ENCODE results near the gene GDF7. TPM values are rescaled to one million over a fixed set of nuclear protein-coding genes. Genes with fewer than 3 reads are reported as not detected.

Gene GDF7
- total and polyA plus RNA-seq, 2 of the 8 experiments (the other 6 are each of a cell fraction or from before 2014, with no cell fraction given): 0.04 to 0.06 TPM

DNA sequence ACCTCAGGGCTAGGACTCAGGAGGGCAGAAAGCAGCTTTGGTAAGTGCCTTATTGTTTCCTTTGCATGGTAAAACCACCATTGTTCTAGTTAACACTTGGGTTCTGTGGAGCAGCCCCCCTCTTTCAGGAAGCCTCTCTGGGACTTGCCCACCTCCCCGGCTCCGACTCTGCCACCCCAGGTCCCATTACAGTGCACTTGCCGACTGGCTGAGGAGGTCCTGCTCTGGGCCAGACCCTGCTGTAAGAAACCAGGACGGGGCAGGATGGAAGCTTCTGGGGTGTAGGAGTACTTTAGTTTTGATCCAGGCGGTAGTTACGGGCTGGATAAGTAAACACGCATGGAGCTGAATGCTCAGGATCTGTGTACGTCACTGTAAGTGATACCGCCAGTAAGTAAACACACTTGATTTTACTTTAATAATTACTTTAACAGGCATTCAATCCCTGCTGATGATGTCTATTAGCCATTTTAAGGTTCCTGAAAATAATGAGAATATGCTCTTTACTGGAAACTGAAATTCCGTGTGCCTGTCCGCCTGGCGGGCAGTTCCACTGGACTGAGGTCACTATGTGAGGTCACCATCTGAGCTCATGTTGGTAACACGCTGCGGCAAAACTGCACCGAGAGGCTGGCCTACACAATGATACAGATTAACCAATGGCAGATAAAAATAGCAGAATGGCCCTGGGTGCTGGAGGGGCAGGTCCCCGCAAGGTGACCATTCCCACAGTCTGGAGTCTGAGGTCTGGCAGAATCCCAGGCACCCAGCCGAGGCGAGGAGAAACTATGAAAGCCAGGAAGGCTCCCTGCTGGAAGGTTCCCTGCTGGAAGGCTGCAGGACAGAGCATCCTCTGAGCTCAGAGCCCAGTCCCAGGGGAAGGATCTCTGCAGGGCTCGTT lies 41.2 kb upstream of the GDF7 start:
- Histone ChIP-seq H4K5ac (ENCODE audit: insufficient read length, low read depth, low read length) (no peak overlapping the region), H3K9me3 (ENCODE audit: insufficient read depth in 2 of 2, low read depth in 1 of 2, low read length in 1 of 2) (no peaks in the 10 kb centered on the region), H2BK12ac (ENCODE audit: low read depth, low read length) (no peak overlapping the region), H2BK120ac (replicated peaks; ENCODE audit: low read depth, low read length) (no peak overlapping the region), H3K27ac (ENCODE audit: low read depth, low read length) (no peak overlapping the region), H3K18ac (ENCODE audit: extremely low read depth, low read length) (no peak overlapping the region), H4K91ac (replicated peaks; ENCODE audit: insufficient read length, low read length) (no peak overlapping the region), H4K8ac (ENCODE audit: extremely low read depth, insufficient read depth, low read length) (no peak overlapping the region), H3K4me2 (ENCODE audit: insufficient read depth in 1 of 2, low read depth in 2 of 2, low read length in 2 of 2) (no peak overlapping the region), H3K4me3 (ENCODE audit: extremely low read depth in 1 of 4, insufficient read depth in 2 of 4, low read depth in 3 of 4, low read length in 4 of 4) (no peak overlapping the region), H3K56ac (replicated peaks; ENCODE audit: insufficient read length, low read depth, low read length) (no peak overlapping the region), H3K4me1 (replicated peaks in 1 of 4; ENCODE audit: control insufficient read depth in 3 of 4, insufficient read depth in 4 of 4, low read length in 3 of 4) (no peaks in the 10 kb centered on the region), H3K23ac (ENCODE audit: insufficient read length) (no peak overlapping the region), H3K23me2 (ENCODE audit: low read depth, low read length) (no peaks in the 10 kb centered on the region), H3K79me1 (ENCODE audit: low read depth, low read length) (peaks cover 3% of the 10 kb centered on the region), H3K79me2 (ENCODE audit: control insufficient read depth in 1 of 2, insufficient read depth in 2 of 2, low read length in 2 of 2) (no peaks in the 10 kb centered on the region), H3K27me3 (replicated peaks in 1 of 4; ENCODE audit: control insufficient read depth in 3 of 4, extremely low read depth in 1 of 4, insufficient read depth in 3 of 4, low read length in 3 of 4) (no peaks in the 10 kb centered on the region), H3K36me3 (ENCODE audit: control insufficient read depth in 2 of 4, insufficient read depth in 4 of 4, low read length in 3 of 4) (0 out of 8 replicates have a peak, but pooled peaks cover 0 to 2% (median 0%) of the 10 kb centered on the region in 4 experiments), H2BK15ac (ENCODE audit: low read length) (no peak overlapping the region), H3K14ac (ENCODE audit: insufficient read length) (no peak overlapping the region), H2AK5ac (ENCODE audit: low read depth, low read length) (no peak overlapping the region), H4K20me1 (replicated peaks in 1 of 2; ENCODE audit: control insufficient read depth in 1 of 2, insufficient read depth in 2 of 2, low read length in 2 of 2) (no peaks in the 10 kb centered on the region), H3K4ac (replicated peaks; ENCODE audit: insufficient read length, low read depth, low read length) (no peak overlapping the region), H2AFZ (ENCODE audit: low read length) (no peak overlapping the region), H3K9ac (replicated peaks in 1 of 4; ENCODE audit: extremely low read depth in 1 of 4, low read depth in 3 of 4, low read length in 3 of 4) (no peak overlapping the region), H2BK5ac (ENCODE audit: low read depth, low read length) (no peak overlapping the region), H2BK20ac (ENCODE audit: low read length) (no peak overlapping the region)
- DNase-seq (ENCODE audit: low read depth in 1 of 2, low spot score in 2 of 2) (no peak), FAIRE-seq (no peak)
- WGBS, 2 experiments (ENCODE audit: extremely low coverage in 1 of 2, insufficient coverage in 1 of 2, insufficient read length in 1 of 2, insufficient replicate concordance in 2 of 2, low coverage in 1 of 2, low lambda C conversion rate in 2 of 2, missing lambda C conversion rate in 1 of 2): 90% methylated on average over 19 of the region's 19 CpGs; no CpG with 5 or more reads in 1 of the 2 experiments
- ChIA-PET CTCF (ENCODE audit: partially characterized antibody) (interaction anchor here (0.9 to 4.2 kb wide), 10 partner anchors 8 to 215 kb away, joined by 3 to 24 read pairs (median 8); no protein-coding TSS in a partner anchor), POLR2A (ENCODE audit: partially characterized antibody) (interaction anchor here (1.1 to 1.8 kb wide), 2 partner anchors 11 to 178 kb away, joined by 3 to 5 read pairs; partner anchors contain the start of gene RHOB)
- no peak for TF ChIP-seq SP1 (IDR thresholded peaks at IDR 0.05; ENCODE audit: low read depth, low read length)
- TF ChIP-seq SIRT6 (IDR thresholded peaks at IDR 0.05; ENCODE audit: low read length): no peak
- no peak for TF ChIP-seq SIN3A (conservative IDR thresholded peaks at IDR 0.05 in 1 of 2, IDR thresholded peaks at IDR 0.05 in 1 of 2; ENCODE audit: low read depth in 1 of 2, low read length in 2 of 2)
- TF ChIP-seq ZNF274 (IDR thresholded peaks at IDR 0.05; ENCODE audit: borderline replicate concordance, extremely low read depth, low read length): no peak
- TF ChIP-seq NRF1 (IDR thresholded peaks at IDR 0.05; ENCODE audit: low read depth, low read length): no peak
- TF ChIP-seq JUN (IDR thresholded peaks at IDR 0.05; ENCODE audit: low read depth, low read length): no peak
- TF ChIP-seq CEBPB (IDR thresholded peaks at IDR 0.05; ENCODE audit: low read depth, low read length): no peak
- TF ChIP-seq EGR1 (IDR thresholded peaks at IDR 0.05; ENCODE audit: borderline replicate concordance, low read depth, low read length): no peak
- TF ChIP-seq EZH2 (IDR thresholded peaks at IDR 0.05; ENCODE audit: low read depth, low read length, severe bottlenecking): no peak
- TF ChIP-seq RFX5 (IDR thresholded peaks at IDR 0.05; ENCODE audit: borderline replicate concordance, low read depth, low read length): no peak
- TF ChIP-seq, protein P1, sequence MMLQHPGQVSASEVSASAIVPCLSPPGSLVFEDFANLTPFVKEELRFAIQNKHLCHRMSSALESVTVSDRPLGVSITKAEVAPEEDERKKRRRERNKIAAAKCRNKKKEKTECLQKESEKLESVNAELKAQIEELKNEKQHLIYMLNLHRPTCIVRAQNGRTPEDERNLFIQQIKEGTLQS (IDR thresholded peaks at IDR 0.05; ENCODE audit: insufficient read depth, low read depth, low read length): no peak
- TF ChIP-seq RXRA (IDR thresholded peaks at IDR 0.05; ENCODE audit: insufficient read depth, low read depth, low read length): no peak

Measured in H1 (cell line).